Gastrocnemius medialis (tissue), 4 donors: Measurements from ENCODE around the gene PRKCE. TPM values are rescaled to one million over a fixed set of nuclear protein-coding genes. Genes with fewer than 3 reads are reported as not detected.
A peak's percentile ranks its signal among the peaks of the same experiment; 100 is the strongest.

ENCODE experiments used
- ATAC-seq, 2 donors: fragments of 150-250 bp; one replicate each; pipeline ENCODE4 v1.9.1; 2016
- DNase-seq, 2 donors: peaks; one replicate each; pipeline ENCODE4 v3.0.0-alpha.2; 2019
- H3K27ac ChIP-seq, 4 donors: fragments of 200-600 bp; sonication (generic); 1 replicate in 1 of 4; 2 replicates in 3 of 4; pipeline ENCODE4 v1.5.1; 2016 to 2018; ENCODE audit warnings: mild to moderate bottlenecking in 2 of 4, moderate library complexity in 1 of 4
- H3K27me3 ChIP-seq, 3 donors: fragments of 200-600 bp; sonication (generic) in 2 of 3; 1 replicate in 1 of 3; 2 replicates in 2 of 3; pipeline versions ENCODE4 v1.5.1 to v1.6.0; 2016 to 2019; ENCODE audit warnings: mild to moderate bottlenecking in 1 of 3, moderate library complexity in 1 of 3
- H3K36me3 ChIP-seq, 2 donors: fragments of 200-600 bp; sonication (generic) in 1 of 2; one replicate each; pipeline ENCODE4 v1.5.1; 2017 to 2018
- H3K4me1 ChIP-seq, 2 donors: fragments of 200-600 bp; sonication (generic) in 1 of 2; one replicate each; pipeline ENCODE4 v1.5.1; 2016 to 2017; ENCODE audit warnings: mild to moderate bottlenecking in 2 of 2
- H3K4me3 ChIP-seq, 4 donors: fragments of 200-600 bp; sonication (generic) in 3 of 4; 1 replicate in 1 of 4; 2 replicates in 3 of 4; pipeline ENCODE4 v1.5.1; 2016 to 2019; ENCODE audit warnings: mild to moderate bottlenecking in 2 of 4
- H3K9me3 ChIP-seq, 3 donors: fragments of 200-600 bp; sonication (generic) in 2 of 3; 1 replicate in 1 of 3; 2 replicates in 2 of 3; pipeline ENCODE4 v1.5.1; 2016 to 2019
- POLR2A ChIP-seq, 2 donors: fragments of 450-650 bp; IDR thresholded peaks; one replicate each; pipeline ENCODE4 v1.6.1; 2017; ENCODE audit warnings: antibody characterized with exemption in 2 of 2, mild to moderate bottlenecking in 2 of 2, moderate library complexity in 2 of 2
- in situ Hi-C, 4 donors: fragments of 200-750 bp; cut with MboI; loops; one replicate each; pipeline versions ENCODE4 v1.15.0 to v1.8.0; 2017; ENCODE audit warnings: low sequenced_read_pairs in 4 of 4
- intact Hi-C: fragments of 100-400 bp; cut with DNase I; formaldehyde crosslinking; loops from one replicate; pipeline ENCODE4 v1.15.1; 2023; ENCODE audit warnings: low total_unique reads
- total RNA-seq, 4 donors: library from RNA; depleted of rRNA; stranded (reverse); fragments of >200 nt; gene quantifications; one replicate each; pipeline versions ENCODE4 v1.1.0 to v1.2.3, GENCODE V29; 2016
- TF ChIP-seq, protein P1 (sequence below), 5 experiments: fragments of 450-650 bp in 3 of 5; fragments of 200-600 bp in 2 of 5; sonication (generic) in 2 of 5; IDR thresholded peaks in 4 of 5; conservative IDR thresholded peaks in 1 of 5; 1 replicate in 4 of 5; 2 replicates in 1 of 5; pipeline ENCODE4 v1.5.1; 2016 to 2019; ENCODE audit warnings: antibody characterized with exemption in 5 of 5, mild to moderate bottlenecking in 3 of 5, moderate library complexity in 3 of 5

PRKCE gene
- total RNA-seq, 4 donors from 2014 or later: 5.8 to 28.9 (median 11.8) TPM

DNA sequence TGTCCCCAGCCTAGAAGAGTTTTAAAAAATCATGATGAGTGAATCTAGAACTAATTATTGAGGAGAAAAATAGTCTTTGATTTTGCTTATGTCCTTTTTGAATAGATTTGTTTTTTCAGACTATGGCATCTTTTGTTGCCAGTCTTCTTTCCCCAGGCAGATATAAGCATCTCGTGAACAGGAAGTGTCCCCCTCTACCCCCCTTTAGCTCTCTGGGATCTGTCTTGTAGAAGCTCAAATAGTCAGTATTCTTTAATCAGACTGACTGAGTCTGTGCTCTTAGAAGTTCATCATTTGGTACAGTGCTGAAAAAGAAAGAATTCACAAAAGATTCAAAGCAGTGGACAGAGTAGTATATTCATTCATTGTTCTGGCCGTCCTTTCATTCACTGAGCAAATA, 10.4 kb downstream of the PRKCE start:
- no peak for DNase-seq
- Histone ChIP-seq H3K27ac (no peak overlapping the region), H3K36me3 (no peaks in the 10 kb centered on the region), H3K27me3 (no peaks in the 10 kb centered on the region), H3K9me3 (no peaks in the 10 kb centered on the region), H3K4me1 (no peaks in the 10 kb centered on the region), H3K4me3 (no peak overlapping the region)
- TF ChIP-seq POLR2A (IDR thresholded peaks at IDR 0.05): no peak
- TF ChIP-seq, protein P1, sequence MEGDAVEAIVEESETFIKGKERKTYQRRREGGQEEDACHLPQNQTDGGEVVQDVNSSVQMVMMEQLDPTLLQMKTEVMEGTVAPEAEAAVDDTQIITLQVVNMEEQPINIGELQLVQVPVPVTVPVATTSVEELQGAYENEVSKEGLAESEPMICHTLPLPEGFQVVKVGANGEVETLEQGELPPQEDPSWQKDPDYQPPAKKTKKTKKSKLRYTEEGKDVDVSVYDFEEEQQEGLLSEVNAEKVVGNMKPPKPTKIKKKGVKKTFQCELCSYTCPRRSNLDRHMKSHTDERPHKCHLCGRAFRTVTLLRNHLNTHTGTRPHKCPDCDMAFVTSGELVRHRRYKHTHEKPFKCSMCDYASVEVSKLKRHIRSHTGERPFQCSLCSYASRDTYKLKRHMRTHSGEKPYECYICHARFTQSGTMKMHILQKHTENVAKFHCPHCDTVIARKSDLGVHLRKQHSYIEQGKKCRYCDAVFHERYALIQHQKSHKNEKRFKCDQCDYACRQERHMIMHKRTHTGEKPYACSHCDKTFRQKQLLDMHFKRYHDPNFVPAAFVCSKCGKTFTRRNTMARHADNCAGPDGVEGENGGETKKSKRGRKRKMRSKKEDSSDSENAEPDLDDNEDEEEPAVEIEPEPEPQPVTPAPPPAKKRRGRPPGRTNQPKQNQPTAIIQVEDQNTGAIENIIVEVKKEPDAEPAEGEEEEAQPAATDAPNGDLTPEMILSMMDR (IDR thresholded peaks at IDR 0.05 in 4 of 5, conservative IDR thresholded peaks at IDR 0.05 in 1 of 5): no peak
- intact Hi-C loops: no loop called here
- in situ Hi-C loops: no loop called here
- no peak for ATAC-seq

DNA sequence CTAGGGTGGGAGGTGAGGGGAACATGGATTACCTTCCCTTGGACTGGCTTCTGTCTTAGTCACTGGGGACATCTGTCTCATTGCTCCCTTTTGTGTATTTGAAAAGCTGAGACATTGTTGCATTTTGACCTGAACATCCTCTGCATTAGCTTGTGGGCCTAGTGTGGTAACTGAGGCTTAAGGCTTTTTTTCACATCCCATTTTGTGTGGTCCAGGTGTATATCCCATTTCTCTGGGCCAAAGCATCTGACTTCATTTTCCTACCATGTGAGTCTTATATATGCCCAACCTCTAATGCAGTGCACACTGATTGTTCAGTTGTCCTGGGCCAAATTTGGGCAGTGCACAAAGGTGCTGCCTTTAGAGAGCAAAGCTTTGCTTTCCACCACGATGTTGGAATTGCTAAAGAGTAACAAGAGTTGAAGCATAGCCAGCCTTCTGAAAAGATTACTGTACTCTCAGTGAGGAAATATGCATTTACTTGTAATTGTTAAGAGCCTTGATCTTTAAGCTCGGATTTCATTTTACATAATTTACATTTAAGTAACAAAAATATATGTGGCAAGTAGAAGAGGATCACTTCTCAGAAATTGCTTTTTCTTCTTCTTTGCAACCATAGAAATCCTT, 13.3 kb downstream of the PRKCE start:
- DNase-seq: no peak
- ATAC-seq: no peak
- H3K27ac ChIP-seq: no peak overlapping the region
- no peaks in the 10 kb centered on the region for H3K4me1 ChIP-seq
- intact Hi-C loops: no loop called here
- H3K4me3 ChIP-seq: no peak overlapping the region
- no peak for TF ChIP-seq POLR2A (IDR thresholded peaks at IDR 0.05)
- TF ChIP-seq, protein P1 (IDR thresholded peaks at IDR 0.05 in 4 of 5, conservative IDR thresholded peaks at IDR 0.05 in 1 of 5): no peak
- H3K9me3 ChIP-seq: no peaks in the 10 kb centered on the region
- no peaks in the 10 kb centered on the region for H3K36me3 ChIP-seq
- H3K27me3 ChIP-seq: no peaks in the 10 kb centered on the region
- in situ Hi-C loops: no loop called here

DNA sequence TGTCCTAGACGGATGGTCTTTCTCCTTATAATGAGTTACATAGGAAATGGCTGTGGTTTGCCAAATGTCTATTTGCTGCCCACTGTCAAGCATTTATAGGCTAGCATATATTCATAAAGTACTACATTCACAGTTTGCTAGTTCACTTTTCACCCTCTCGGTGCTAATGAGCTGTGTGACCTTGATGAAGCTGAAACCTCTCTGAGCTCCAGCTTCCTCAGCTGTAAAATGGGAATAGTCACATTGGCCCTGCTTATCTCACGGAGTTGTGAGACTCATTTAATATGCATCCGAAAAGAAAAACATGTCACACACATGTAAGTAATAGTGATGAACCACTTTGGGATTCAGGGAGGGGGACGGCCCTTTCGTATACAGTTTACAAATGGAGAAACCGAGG, 17.0 kb downstream of the PRKCE start:
- ATAC-seq: no peak
- no peak for DNase-seq
- H3K4me1 ChIP-seq: no peaks in the 10 kb centered on the region
- in situ Hi-C loops (no loop called here), intact Hi-C loops (no loop called here)
- H3K9me3 ChIP-seq: no peaks in the 10 kb centered on the region
- no peaks in the 10 kb centered on the region for H3K36me3 ChIP-seq
- no peaks in the 10 kb centered on the region for H3K27me3 ChIP-seq
- no peak overlapping the region for H3K27ac ChIP-seq
- TF ChIP-seq, protein P1 (IDR thresholded peaks at IDR 0.05 in 4 of 5, conservative IDR thresholded peaks at IDR 0.05 in 1 of 5): no peak
- TF ChIP-seq POLR2A (IDR thresholded peaks at IDR 0.05): no peak
- H3K4me3 ChIP-seq: no peak overlapping the region

DNA sequence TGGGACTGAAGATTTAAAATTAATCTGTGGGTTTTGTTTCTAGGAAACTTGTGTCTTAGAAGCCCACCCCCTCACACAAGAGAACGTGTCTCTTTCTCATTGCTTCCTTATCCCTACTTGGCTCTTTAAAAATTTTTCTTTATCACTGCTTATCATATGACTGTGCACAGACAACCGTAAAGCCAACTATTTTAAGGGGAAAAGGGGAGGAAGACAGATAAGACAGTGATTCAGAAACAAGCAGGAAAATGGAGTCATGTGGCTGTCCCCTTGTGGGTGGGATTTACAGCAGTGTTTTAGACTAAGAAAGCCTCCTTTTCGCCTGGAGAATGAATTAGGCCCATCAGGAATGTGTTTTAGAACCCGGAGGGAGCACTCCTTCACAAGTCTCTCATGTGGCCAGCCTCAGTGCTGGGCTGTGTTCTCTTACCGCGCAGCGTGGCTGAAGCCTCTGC, 17.6 kb downstream of the PRKCE start:
- Histone ChIP-seq H3K27me3 (no peaks in the 10 kb centered on the region), H3K9me3 (no peaks in the 10 kb centered on the region), H3K4me3 (no peak overlapping the region), H3K27ac (no peak overlapping the region), H3K36me3 (no peaks in the 10 kb centered on the region), H3K4me1 (peaks cover under 1 to 2% of the 10 kb centered on the region in 2 donors)
- intact Hi-C loops (no loop called here), in situ Hi-C loops (no loop called here)
- peak in 1 of 2 donors; percentile 26 for ATAC-seq
- DNase-seq: no peak
- no peak for TF ChIP-seq POLR2A (IDR thresholded peaks at IDR 0.05)
- TF ChIP-seq, protein P1 (IDR thresholded peaks at IDR 0.05 in 4 of 5, conservative IDR thresholded peaks at IDR 0.05 in 1 of 5): no peak

DNA sequence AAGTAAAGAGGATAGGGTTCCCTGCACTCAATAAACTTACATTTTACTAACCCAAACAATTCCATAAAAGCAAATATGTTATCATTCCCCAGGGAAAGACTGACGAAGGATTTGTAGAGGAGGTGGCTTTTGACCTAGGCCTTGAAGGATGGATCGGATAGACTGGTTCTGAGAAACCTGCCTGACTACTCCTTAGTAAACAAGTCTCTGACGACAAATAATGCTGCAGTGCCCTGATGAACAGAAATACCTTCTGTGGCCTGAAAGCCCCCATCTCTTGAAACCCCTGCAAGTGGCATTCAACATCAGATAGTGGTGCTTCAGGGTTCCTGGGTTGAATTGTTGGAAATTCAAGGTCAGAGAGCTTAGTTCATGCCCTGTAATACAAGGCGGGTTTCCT, 19.2 kb downstream of the PRKCE start:
- no peak for ATAC-seq
- Histone ChIP-seq H3K4me1 (peaks cover 13 to 18% of the 10 kb centered on the region in 2 donors), H3K27ac (no peak overlapping the region), H3K4me3 (no peak overlapping the region), H3K9me3 (no peaks in the 10 kb centered on the region), H3K27me3 (no peaks in the 10 kb centered on the region), H3K36me3 (no peaks in the 10 kb centered on the region)
- in situ Hi-C loops (no loop called here), intact Hi-C loops (no loop called here)
- DNase-seq: no peak
- TF ChIP-seq, protein P1 (IDR thresholded peaks at IDR 0.05 in 4 of 5, conservative IDR thresholded peaks at IDR 0.05 in 1 of 5): no peak
- TF ChIP-seq POLR2A (IDR thresholded peaks at IDR 0.05): no peak
